B cell (primary cell): ENCODE data around the gene B4GALT1. TPM values are rescaled to one million over a fixed set of nuclear protein-coding genes. Genes with fewer than 3 reads are reported as not detected.

Experiments used
- ATAC-seq: fragments of 200-7000 bp; cut with Tn5 transposase; one replicate; pipeline ENCODE4 v1.10.0; 2021; ENCODE audit warnings: low read depth, mild to moderate bottlenecking, moderate number of reproducible peaks, moderate library complexity
- CTCF ChIA-PET: fragments of 350-600 bp; sonication (Branson Sonifier 250); formaldehyde crosslinking; loops from one replicate; lab custom pipeline; 2021; ENCODE audit warnings: antibody characterized with exemption, inconsistent platforms; lab: Charles Lee
- POLR2A ChIA-PET: fragments of 350-600 bp; sonication (Branson Sonifier 250); formaldehyde crosslinking; loops from one replicate; lab custom pipeline; 2021; ENCODE audit warnings: antibody characterized with exemption; lab: Charles Lee
- DNase-seq: peaks from one replicate; pipeline ENCODE4 v3.0.0; 2013
- H2AFZ ChIP-seq: 2 replicates; pipeline ENCODE4 v1.6.1; 2012; ENCODE audit warnings: mild to moderate bottlenecking, low read depth, low read length; ENCODE audit not compliant: insufficient read depth, poor library complexity, severe bottlenecking
- H3K27ac ChIP-seq, 2 donors: 1 replicate in 1 of 2; 2 replicates in 1 of 2; pipeline ENCODE4 v1.5.1; 2012 to 2013; ENCODE audit warnings: low read length in 2 of 2, mild to moderate bottlenecking in 2 of 2, moderate library complexity in 1 of 2
- H3K27me3 ChIP-seq, 4 experiments: fragments of 200-600 bp in 1 of 4; sonication (generic) in 1 of 4; replicated peaks in 1 of 4; 1 replicate in 2 of 4; 2 replicates in 2 of 4; pipeline versions ENCODE4 v1.6.1 to v1.7.0; 2013 to 2016; ENCODE audit warnings: low read length in 3 of 4, mild to moderate bottlenecking in 2 of 4, mixed read lengths in 1 of 4, moderate library complexity in 1 of 4; ENCODE audit not compliant: insufficient read depth in 4 of 4, control insufficient read depth in 3 of 4; ENCODE audit errors: control extremely low read depth in 1 of 4
- H3K36me3 ChIP-seq, 2 experiments: replicated peaks in 1 of 2; 1 replicate in 1 of 2; 2 replicates in 1 of 2; pipeline versions ENCODE4 v1.6.1 to v1.7.1; 2013; ENCODE audit warnings: low read length in 1 of 2; ENCODE audit not compliant: insufficient read depth in 2 of 2, control insufficient read depth in 1 of 2; ENCODE audit errors: control extremely low read depth in 1 of 2, extremely low read depth in 1 of 2
- H3K4me1 ChIP-seq, 2 donors: fragments of 200-600 bp in 1 of 2; sonication (generic) in 1 of 2; 1 replicate in 1 of 2; 2 replicates in 1 of 2; pipeline versions ENCODE4 v1.5.1 to v1.6.1; 2013 to 2017; ENCODE audit warnings: low read length in 2 of 2; ENCODE audit not compliant: control insufficient read depth in 2 of 2, insufficient read depth in 2 of 2
- H3K4me2 ChIP-seq: replicated peaks from 2 replicates; pipeline ENCODE3; 2012; ENCODE audit warnings: mild to moderate bottlenecking, low read depth, low read length; ENCODE audit not compliant: poor library complexity, severe bottlenecking
- H3K4me3 ChIP-seq, 5 experiments: fragments of 200-600 bp in 1 of 5; sonication (generic) in 1 of 5; 1 replicate in 3 of 5; 2 replicates in 2 of 5; pipeline versions ENCODE4 v1.5.1 to v1.7.0; 2011 to 2016; ENCODE audit warnings: low read length in 4 of 5, mild to moderate bottlenecking in 4 of 5, low read depth in 2 of 5, control low read depth in 1 of 5, moderate library complexity in 1 of 5; ENCODE audit not compliant: insufficient read depth in 1 of 5; ENCODE audit errors: control extremely low read depth in 1 of 5, extremely low read depth in 1 of 5
- H3K79me2 ChIP-seq: fragments of 200-600 bp; sonication (generic); one replicate; pipeline ENCODE4 v1.6.0; 2016; ENCODE audit warnings: low read length; ENCODE audit not compliant: control insufficient read depth, insufficient read depth
- H3K9ac ChIP-seq: fragments of 200-600 bp; sonication (generic); 2 replicates; pipeline ENCODE4 v1.6.1; 2017; ENCODE audit warnings: mild to moderate bottlenecking, low read length, moderate library complexity
- H3K9me3 ChIP-seq, 3 donors: one replicate each; pipeline versions ENCODE4 v1.6.1 to v1.7.1; 2013; ENCODE audit warnings: low read length in 2 of 3; ENCODE audit not compliant: control insufficient read depth in 2 of 3, insufficient read depth in 1 of 3; ENCODE audit errors: control extremely low read depth in 1 of 3
- H4K20me1 ChIP-seq: 2 replicates; pipeline ENCODE4 v1.6.0; 2012; ENCODE audit warnings: mild to moderate bottlenecking, low read length; ENCODE audit not compliant: insufficient read depth, control insufficient read depth, poor library complexity, severe bottlenecking
- H3K27ac Mint-ChIP-seq: one replicate; pipeline ENCODE4 v1.8.0; 2021; ENCODE audit warnings: mixed read lengths
- H3K27me3 Mint-ChIP-seq: one replicate; pipeline ENCODE4 v1.8.0; 2021; ENCODE audit warnings: mixed read lengths
- H3K4me1 Mint-ChIP-seq: one replicate; pipeline ENCODE4 v1.8.0; 2021; ENCODE audit warnings: mixed read lengths
- H3K4me3 Mint-ChIP-seq: one replicate; pipeline ENCODE4 v1.8.0; 2021; ENCODE audit warnings: mixed read lengths
- H3K9me3 Mint-ChIP-seq: one replicate; pipeline ENCODE4 v1.8.0; 2022; ENCODE audit warnings: mixed read lengths; ENCODE audit not compliant: insufficient read depth
- EZH2 ChIP-seq: IDR thresholded peaks from 2 replicates; pipeline ENCODE4 v1.6.1; 2012; ENCODE audit warnings: borderline replicate concordance, low read depth, mild to moderate bottlenecking, moderate library complexity, low read length; ENCODE audit not compliant: insufficient read depth, poor library complexity, severe bottlenecking
- WGBS: methylation state at CpG from one replicate; pipeline ENCODE4 v1.1.5; 2013; ENCODE audit warnings: missing lambda C conversion rate; ENCODE audit not compliant: insufficient coverage; 5-methylcytosine and 5-hydroxymethylcytosine counted together
- intact Hi-C: fragments of 100-400 bp; cut with micrococcal nuclease; formaldehyde crosslinking; loops from one replicate; pipeline ENCODE4 v1.10.0; 2022
- polyA plus RNA-seq: library from polyadenylated mRNA; depleted of rRNA; stranded (reverse); fragments of >200 nt; gene quantifications from 2 replicates; pipeline ENCODE4 v1.2.3, GENCODE V29; 2012
- total RNA-seq, 2 donors: library from RNA; stranded (reverse); fragments of 120-200 nt in 1 of 2; gene quantifications; 1 replicate in 1 of 2; 2 replicates in 1 of 2; pipeline versions ENCODE4 v1.2.3 to v1.2.4, GENCODE V29; 2013 to 2022
- TF ChIP-seq, protein P1 (sequence below): fragments of 200-600 bp; IDR thresholded peaks from one replicate; pipeline ENCODE4 v1.8.0; 2022; ENCODE audit warnings: antibody characterized with exemption, mild to moderate bottlenecking

The B4GALT1 gene
- total and polyA plus RNA-seq, 2 donors (not counting 1 experiment from before 2014, with no cell fraction given) = 49.2 to 201 TPM

DNA sequence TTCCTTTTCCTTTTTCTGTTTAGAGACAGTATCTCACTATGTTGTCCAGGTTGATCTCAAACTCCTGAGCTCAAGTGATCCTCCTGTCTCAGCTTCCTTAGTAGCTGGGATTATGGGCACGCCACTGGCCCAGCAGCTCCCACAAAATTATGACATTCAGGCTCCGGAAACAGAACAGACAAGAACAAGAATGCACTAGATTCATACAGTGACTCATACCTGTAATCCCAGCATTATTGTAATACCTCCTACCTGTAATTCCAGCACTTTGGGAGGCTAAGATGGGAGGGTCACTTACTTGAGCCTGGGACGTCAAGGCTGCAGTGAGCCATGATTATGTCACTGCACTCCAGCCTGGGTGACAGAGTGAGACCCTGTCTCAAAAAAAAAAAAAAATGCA lies 26.7 kb upstream of the B4GALT1 start:
- Histone ChIP-seq H3K27me3 (no peaks in the 10 kb centered on the region), H4K20me1 (no peaks in the 10 kb centered on the region), H2AFZ (no peak overlapping the region), H3K4me1 (peaks cover 0 to 6% of the 10 kb centered on the region in 2 donors), H3K79me2 (no peaks in the 10 kb centered on the region), H3K4me3 (no peak overlapping the region), H3K9me3 (no peaks in the 10 kb centered on the region), H3K27ac (no peak overlapping the region), H3K36me3 (no peaks in the 10 kb centered on the region), H3K4me2 (no peak overlapping the region), H3K9ac (no peak overlapping the region)
- ChIA-PET POLR2A (interaction anchor here (1.6 kb wide), 1 partner anchor 9 kb away, joined by 3 read pairs; no protein-coding TSS in a partner anchor), CTCF (no interaction called here)
- Mint-ChIP-seq H3K4me3 (no peak overlapping the region), H3K9me3 (no peaks in the 10 kb centered on the region), H3K4me1 (peaks cover 10% of the 10 kb centered on the region), H3K27ac (no peak overlapping the region), H3K27me3 (peaks cover 3% of the 10 kb centered on the region)
- intact Hi-C loops = no loop called here
- DNase-seq (no peak), ATAC-seq (no peak)
- TF ChIP-seq, protein P1, sequence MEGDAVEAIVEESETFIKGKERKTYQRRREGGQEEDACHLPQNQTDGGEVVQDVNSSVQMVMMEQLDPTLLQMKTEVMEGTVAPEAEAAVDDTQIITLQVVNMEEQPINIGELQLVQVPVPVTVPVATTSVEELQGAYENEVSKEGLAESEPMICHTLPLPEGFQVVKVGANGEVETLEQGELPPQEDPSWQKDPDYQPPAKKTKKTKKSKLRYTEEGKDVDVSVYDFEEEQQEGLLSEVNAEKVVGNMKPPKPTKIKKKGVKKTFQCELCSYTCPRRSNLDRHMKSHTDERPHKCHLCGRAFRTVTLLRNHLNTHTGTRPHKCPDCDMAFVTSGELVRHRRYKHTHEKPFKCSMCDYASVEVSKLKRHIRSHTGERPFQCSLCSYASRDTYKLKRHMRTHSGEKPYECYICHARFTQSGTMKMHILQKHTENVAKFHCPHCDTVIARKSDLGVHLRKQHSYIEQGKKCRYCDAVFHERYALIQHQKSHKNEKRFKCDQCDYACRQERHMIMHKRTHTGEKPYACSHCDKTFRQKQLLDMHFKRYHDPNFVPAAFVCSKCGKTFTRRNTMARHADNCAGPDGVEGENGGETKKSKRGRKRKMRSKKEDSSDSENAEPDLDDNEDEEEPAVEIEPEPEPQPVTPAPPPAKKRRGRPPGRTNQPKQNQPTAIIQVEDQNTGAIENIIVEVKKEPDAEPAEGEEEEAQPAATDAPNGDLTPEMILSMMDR = no peak
- TF ChIP-seq EZH2 = no peak
- WGBS = 100% methylated on average over 2 of the region's 3 CpGs

DNA sequence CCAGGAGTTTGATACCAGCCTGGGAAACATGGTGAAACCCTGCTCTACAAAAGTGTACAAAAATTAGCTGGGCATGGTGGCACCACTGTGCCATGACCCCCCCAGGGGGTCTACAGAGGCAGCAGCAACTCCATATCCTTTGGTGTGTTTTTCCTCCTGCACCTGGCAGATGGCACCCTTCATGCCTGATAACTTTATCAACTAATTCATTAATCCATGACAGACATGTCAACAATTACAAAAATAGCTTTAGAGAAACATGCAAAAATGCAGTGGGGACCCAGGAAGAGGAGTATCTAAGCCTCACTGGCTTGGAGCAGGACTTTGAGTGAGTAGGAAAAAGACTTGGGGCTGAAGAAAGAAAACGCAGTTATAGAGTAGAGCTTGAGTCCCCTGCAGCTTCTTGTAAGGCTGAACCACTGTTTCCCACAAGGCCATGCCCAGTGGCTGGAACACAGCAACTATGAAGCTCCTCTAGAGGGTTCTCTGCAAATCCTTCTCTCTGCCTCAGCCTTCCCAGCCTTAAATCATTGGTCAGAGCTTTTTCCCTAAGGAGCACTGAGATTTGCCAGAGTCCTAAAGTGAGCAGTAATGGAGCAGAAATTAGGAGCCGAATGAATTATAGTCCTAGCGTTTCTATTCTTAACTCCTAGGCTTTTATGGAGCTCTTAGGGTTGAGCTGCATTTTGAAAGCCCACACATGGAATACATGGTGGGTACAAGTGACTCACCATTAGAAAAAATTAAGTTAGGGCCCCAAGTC lies 25.5 kb upstream of the B4GALT1 start:
- Histone ChIP-seq H3K4me1 (peaks cover 0 to 6% of the 10 kb centered on the region in 2 donors), H3K36me3 (no peaks in the 10 kb centered on the region), H3K79me2 (no peaks in the 10 kb centered on the region), H2AFZ (no peak overlapping the region), H3K9ac (no peak overlapping the region), H4K20me1 (no peaks in the 10 kb centered on the region), H3K4me2 (no peak overlapping the region), H3K27ac (no peak overlapping the region), H3K27me3 (no peaks in the 10 kb centered on the region), H3K9me3 (no peaks in the 10 kb centered on the region), H3K4me3 (no peak overlapping the region)
- Mint-ChIP-seq H3K4me1 (peaks cover 7% of the 10 kb centered on the region), H3K27me3 (peaks cover 6% of the 10 kb centered on the region), H3K4me3 (no peak overlapping the region), H3K9me3 (no peaks in the 10 kb centered on the region), H3K27ac (no peak overlapping the region)
- ChIA-PET CTCF (interaction anchor here (0.9 to 1.6 kb wide), 3 partner anchors 9 to 34 kb away, joined by 3 to 7 read pairs (median 6); no protein-coding TSS in a partner anchor), POLR2A (interaction anchor here (0.6 to 1.6 kb wide), 2 partner anchors 10 to 50 kb away, joined by 3 read pairs; no protein-coding TSS in a partner anchor)
- no peak for ATAC-seq
- intact Hi-C loops = no loop called here
- no peak for DNase-seq
- TF ChIP-seq EZH2 = no peak
- TF ChIP-seq, protein P1 = no peak
- WGBS = 63% methylated on average over 1 of the region's 3 CpGs
